HG03442 (cell line): Measurements from ENCODE around the gene UBE2J2.
A peak's percentile ranks its signal among the peaks of the same experiment; 100 is the strongest.
"Not testable (repeated sequence)": the region's sequence is repeated elsewhere in the genome, so short reads cannot be mapped to it uniquely, and the experiment has no call there.

ENCODE experiments used
- ATAC-seq: cut with Tn5 transposase; IDR thresholded peaks from one replicate; pipeline ENCODE4 v1.9.1; 2021; ENCODE audit warnings: mild to moderate bottlenecking, moderate library complexity; ENCODE audit not compliant: unreplicated experiment

UBE2J2 gene

DNA sequence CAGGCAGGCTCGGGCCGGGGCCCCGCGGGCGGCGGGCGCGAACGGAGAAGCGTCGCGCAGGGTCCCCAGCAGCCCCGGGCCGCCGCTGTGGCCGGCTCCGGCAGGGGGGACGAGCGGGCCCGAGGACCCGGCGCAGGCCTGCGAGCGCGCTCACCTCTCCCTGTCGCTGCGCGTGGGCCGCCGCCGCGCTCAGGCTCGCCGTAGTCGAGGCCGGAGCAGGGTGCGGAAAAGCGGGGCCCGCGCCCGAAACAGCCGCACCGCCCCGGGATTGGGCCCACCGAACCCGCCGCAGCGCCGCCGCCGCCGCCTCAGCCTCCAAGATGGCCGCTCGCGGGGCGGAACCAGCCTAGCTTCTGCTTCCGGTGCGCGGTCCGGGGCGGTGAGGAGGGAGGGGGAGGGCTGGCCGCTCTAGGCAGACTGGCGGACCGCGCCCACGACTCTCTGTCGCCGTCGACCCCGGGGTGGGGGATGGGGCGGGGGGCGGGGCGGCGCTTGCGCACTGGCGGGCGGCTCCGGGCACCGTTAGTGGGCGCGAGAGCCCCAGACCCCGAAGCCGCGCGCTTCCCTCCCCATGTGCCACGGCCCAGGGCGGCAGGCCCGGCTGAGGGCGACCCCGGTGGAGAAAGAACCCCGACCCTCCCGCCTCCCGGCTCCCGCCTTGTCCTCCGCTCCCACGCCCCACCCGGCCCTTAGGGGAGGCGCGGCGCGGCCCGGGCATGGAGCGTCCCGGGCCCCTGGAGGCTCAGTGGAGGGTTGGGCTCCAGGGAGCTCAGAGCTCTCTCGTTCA lies at the start of gene UBE2J2:
Gene UBE2J2, minus strand, starts transcription at position 343 of the 787 bp plus-strand sequence. CDS start 5,862 bp downstream, outside the sequence.
- peak; percentile 81 for ATAC-seq

DNA sequence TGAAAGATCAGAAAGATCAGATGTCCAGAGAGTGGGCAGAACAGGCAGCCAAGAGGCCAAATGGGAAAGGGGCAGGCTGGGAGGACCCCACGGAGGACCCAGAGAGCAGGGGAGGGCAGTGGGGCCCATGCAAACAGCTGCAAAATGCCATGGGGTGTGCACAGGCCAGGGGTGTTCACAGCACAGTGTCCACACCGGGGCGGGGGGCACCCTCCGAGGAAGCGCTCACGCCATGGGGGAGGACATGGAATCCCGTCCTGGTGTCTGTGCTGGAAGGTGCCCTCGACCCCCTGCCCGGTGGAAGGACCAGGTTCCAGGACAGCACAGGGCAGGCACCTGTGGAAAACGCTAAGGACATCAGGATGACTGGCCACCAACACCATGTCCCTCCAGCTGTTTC lies 49.3 kb upstream of the UBE2J2 start:
- ATAC-seq = no peak

DNA sequence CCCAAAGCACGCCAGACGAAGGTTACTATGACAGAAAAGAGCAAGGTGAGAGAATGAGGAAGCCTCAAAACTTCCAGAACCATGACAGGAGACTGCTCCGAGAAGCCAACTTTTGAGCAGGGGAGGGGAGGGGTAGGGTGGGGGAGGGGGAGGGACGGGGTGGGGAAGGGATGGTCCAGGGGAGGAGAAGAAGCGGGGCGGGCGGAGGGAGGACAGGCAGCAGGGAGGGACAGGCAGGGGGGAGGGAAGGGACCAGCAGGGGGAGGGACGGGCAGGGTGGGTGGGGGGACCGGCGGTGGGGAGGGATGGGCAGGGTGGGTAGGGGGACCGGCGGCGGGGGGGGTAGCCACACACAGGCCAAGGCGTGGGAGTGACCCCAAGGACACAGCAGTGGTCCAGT lies 48.8 kb upstream of the UBE2J2 start:
- no peak for ATAC-seq

DNA sequence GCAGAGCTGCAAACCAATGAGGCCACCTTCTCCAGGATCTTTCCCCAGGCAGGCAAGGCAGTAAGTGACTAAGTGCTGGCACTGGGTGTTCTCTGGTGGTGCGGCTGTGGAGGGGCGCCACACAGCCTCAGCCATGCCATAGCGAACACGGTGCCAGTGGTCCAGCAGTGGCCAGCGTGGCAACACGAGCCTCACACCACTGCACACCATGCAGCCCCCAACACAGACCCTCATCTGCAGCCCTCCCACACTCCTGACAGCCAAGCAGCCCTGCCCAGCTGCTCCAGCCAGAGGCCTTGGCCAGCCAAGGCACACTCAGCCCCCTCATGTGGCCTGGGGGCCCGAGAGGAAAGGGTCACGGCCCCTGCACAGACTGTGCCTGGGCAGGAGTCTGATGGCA lies 47.8 kb upstream of the UBE2J2 start:
- ATAC-seq = no peak

DNA sequence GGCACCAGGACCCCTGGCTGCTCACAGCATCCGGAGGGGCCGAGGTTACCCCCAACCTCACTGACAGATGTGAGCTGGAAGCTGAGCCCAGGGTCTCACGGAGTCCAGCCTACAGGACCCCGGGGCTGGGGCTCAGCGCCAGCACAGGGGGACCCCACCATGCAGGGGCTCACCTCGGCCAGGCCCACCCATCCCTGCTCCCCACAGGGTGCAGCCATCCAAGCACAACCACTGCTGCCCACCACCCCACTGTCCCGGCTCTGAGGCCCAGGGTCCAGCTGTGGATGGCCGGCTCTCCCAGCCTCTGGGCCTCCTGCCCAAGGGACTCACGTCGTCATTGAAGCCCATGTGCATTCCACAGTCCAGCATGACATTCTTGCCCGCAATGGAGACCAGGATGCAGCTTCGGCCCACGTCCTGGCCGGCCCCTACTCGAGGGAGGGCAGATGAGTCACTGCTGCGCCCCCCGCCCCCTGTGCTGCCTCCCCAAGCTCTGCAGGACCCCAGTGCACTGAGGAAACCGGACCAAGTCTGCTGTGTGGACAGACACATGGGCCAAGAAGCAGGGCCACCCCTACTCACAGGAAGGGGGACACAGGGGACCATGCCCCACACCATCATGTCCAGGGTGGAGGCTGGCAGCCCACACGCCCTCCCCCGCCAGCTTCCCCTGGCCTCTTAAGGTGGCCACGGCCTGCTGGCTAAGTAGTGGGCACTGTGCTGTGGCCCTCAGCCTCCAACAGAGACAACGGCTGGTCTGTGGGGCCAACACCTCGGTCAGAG lies 47.2 kb upstream of the UBE2J2 start:
- ATAC-seq = no peak

DNA sequence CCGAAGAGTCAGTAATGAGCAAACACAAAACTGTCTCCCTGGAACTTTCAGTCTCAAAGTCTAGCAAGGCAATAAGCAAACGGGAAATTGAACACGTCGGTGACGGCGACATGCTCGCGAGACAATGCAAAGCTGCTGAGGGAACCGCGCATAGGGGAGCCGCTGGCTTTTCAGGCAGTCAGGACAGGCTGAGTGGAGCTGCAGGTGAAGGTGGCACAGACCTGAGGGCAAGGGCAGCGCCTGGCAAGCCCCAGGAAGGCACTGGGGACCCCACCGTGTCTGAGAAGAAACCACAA lies 45.9 kb upstream of the UBE2J2 start:
- no peak for ATAC-seq

DNA sequence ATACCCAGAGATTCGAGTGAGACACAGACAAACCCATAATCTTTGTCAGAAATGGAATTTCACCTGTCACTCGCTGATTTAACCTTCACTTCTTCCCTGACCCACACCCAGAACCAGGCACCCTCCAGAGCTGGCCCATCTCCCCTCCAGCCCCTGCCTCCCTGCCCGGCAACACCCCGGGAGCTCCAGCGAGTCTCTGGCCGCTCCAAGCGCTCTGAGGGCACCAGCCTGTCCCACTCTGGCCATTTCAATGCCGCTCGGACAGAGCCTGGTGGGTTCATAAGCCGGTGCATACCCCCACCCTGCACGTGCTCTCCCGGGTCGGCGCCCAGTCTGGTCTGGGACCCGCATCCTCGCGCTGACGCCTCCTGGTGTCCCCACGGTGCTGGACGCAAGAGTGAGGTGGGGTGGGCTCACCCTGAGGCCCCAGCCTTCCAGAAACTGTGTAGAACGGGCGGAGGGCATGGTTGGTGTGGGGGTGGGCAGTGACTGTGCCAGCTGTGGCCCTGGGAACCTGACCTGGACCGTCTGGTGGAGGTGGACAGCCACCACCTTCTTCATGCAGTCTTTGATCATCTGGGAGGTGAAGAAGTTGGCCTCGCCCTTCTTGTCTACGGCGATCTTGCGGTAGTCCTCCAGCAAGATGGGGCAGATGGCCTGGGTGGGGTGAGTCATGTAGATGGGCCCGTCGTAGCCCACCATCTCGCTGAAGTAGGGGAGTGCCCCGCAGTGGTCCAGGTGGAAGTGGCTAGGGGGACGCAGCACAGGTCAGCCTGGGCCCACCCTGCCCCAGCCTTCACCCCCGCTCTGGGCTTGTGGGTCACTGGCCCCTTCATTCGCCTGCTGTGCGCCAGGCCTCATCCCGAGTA lies 45.4 kb upstream of the UBE2J2 start:
- ATAC-seq = no peak

DNA sequence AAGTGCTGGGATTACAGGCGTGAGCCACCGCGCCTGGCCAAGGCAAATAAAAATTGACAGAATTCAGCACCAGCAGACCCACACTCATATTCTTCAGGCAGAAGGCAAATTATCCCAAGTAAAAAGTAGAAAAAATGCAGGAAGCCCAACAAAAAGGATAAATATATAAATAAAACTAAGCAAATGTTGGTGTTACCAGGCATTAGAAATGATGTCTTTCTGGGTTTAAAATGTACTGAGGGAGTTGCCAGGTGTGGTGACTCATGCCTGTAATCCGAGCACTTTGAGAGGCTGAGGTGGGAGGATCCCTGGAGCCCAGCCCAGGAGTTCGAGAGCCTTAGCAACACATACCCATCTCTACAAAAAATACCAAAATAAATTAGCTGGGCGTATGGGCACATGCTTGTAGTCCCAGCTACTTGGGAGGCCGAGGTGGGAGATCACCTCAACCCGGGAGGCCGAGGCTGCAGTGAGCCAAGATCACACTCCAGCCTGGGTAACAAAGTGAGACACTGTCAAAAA lies 44.5 kb upstream of the UBE2J2 start:
- no peak for ATAC-seq

DNA sequence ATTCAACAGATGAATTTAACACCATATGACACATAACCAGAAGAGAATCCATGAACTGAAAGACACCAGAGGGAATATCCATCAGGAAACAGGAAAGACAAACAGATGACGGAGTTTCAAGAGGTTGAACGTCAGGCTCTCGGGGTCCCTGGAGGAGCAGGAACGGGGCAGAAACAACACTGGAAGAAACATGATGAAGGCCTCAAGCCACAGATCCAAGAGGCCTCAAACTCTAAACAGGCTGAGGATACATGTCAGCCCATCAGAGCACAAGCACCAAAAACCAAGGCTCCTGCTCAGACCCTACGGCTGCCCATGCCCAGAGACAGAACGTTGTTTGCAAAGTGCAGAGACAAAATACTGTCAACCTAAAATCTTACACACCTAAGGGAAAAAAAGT lies 43.8 kb upstream of the UBE2J2 start:
- ATAC-seq = no peak

DNA sequence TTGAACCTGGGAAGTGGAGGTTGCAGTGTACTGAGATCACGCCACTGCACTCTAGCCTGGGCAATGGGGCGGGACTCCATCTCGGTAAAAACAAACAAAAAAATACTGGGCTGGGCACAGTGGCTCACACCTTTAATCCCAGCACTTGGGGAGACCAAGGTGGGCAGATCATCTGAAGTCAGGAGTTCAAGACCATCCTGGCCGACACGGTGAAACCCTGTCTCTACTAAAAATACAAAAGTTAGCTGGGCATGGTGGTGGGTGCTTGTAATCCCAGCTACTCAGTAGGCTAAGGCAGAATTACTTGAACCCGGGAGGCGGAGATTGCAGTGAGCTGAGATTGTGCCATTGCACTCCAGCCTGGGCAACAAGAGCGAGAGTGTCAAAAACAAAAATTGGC lies 42.5 kb upstream of the UBE2J2 start:
- ATAC-seq = not testable (repeated sequence)

DNA sequence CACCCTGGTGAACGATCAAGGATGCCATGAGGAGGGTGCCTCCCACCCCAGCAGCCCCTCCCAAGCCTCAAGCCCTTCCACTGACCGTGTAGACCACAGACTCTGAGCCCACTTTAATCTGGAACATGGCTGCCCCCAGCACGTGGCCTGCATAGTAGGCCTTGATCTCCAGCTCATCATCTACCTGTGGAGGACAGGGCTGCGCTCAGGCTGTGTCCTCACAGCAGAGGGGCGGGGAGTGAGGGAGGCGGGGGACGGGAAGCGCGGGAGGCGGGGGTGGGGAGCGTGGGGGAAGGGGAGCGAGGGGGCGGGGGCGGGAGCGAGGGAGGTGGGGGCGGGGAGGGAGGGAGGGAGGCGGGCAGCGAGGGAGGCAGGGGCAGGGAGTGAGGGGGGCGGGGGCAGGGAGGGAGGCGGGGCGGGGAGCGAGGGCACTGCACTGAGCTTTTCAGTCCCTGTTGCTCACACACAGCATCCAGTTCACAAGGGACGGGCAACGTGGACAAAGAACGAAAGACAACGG lies 41.8 kb upstream of the UBE2J2 start:
- ATAC-seq = no peak

DNA sequence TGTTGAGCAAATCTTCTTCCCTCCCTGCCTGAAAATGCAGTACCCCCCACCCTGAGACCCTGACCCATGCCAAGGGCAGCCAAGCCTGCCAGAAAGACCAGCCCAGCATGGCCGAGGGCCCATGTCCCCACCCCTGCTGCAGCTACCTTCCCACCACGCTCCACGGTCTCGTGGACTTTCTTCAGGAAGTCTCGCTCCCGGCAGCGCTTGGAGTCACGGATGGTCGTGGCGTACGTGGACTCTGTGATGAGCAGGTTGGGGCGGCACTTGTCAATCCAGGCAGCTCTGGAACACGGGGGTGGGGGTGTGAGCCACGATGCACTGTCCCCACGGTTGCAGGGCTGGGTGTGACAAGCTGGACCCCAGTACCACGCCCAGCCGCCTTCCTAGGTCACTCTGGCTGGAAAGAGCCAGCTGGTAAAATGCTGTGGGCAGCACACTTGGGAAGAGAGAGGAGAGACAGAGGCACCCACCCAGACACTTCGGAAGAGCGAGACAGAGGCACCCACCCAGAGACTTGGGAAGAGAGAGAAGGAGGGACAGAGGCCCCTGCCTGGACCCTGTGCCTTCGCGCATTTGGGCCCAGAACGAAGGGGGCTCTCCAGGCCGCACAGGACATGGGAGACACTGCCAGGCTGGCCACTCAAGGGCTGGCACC lies 41.2 kb upstream of the UBE2J2 start:
- no peak for ATAC-seq

DNA sequence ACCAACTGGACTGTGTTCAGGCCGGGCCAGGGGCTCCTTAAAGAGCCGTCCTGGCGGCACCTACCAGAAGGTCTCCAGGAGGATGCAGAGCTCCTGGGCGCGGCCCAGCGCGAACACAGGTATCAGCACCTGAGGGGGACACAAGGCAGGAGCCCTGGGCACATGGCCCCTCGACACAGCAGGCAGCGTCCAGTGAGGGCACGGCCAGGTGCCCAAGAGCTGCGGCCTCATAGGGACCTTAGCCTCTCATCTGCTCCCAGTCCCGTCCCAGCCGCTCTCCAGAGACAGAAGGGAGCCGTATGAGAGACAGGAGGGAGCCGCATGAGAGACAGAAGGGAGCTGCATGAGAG lies 40.6 kb upstream of the UBE2J2 start:
- ATAC-seq = no peak

DNA sequence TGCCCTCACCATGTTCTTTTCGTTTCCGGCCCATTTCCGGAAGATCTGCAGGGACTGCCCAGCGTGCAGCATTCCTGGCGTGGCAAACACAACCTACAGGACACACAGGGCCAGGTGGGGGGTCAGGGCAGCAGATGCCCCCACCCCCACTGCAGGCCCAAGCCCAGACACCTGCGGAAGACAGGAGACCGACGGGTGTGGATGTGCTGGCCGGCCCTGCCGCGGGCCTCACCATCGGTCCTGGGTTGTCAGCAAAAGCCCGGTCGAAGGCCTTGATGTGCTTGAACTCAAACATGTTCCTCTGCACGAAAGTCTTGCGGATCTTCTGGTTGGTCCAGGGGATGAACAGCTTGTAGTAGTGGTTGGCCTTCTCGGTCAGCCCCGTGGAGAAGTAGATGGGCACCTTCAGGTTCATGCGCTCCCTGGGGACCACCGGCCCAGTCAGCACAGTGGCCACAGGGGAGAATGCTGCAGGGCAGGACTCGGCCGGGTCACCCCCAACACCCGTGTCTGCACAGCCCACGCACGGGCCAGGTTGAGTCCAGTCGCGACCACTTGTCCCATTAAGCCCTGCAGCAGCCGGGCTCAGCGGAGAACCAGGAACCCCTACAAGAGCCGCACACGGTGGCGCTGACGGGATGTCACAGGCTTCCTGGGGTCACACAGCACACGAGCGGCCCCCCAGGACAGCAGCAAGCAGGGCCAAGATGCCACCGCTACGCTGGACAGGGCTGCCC lies 40.0 kb upstream of the UBE2J2 start:
- no peak for ATAC-seq

DNA sequence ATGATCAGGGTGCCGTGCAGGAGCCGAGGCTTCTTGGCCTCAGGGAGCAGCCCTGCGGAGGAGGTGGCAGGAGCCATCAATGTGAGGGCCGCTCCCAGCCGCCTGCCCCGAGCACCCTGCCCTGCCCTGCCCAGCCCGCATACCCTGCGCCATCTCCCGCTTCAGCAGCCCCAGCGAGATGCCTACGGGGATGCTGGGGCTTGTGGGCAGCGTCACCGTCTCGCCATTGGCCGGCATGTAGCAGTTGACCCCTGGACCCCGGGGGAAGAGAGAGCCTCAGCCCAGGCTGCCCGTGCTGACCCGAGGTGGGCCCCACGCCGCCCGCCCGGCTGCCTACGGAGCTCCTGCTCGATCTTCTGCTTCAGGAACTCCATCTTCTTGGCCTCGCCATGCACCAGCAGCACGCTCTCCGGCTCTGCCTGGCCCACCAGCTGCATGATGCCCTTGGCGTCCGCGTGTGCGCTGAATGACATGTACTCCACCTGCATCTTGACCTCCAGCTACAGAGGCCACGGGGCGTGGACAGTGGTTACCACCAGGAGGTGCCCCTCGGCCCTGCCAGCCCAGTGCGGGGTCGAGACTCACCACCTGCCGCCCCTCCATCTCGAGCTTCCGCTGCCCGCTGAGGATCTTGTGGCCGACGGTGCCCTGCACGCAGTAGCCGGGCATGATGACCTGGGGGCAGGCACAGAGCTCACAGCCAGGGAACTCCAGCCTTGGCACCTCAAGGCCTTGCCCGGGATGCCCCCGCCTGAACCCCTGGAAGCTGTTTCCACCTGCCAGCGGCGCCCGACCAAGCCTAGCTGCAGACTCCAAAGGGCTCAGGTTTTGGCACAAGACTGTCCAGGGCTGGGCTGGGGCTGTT lies 39.0 kb upstream of the UBE2J2 start:
- ATAC-seq = no peak

DNA sequence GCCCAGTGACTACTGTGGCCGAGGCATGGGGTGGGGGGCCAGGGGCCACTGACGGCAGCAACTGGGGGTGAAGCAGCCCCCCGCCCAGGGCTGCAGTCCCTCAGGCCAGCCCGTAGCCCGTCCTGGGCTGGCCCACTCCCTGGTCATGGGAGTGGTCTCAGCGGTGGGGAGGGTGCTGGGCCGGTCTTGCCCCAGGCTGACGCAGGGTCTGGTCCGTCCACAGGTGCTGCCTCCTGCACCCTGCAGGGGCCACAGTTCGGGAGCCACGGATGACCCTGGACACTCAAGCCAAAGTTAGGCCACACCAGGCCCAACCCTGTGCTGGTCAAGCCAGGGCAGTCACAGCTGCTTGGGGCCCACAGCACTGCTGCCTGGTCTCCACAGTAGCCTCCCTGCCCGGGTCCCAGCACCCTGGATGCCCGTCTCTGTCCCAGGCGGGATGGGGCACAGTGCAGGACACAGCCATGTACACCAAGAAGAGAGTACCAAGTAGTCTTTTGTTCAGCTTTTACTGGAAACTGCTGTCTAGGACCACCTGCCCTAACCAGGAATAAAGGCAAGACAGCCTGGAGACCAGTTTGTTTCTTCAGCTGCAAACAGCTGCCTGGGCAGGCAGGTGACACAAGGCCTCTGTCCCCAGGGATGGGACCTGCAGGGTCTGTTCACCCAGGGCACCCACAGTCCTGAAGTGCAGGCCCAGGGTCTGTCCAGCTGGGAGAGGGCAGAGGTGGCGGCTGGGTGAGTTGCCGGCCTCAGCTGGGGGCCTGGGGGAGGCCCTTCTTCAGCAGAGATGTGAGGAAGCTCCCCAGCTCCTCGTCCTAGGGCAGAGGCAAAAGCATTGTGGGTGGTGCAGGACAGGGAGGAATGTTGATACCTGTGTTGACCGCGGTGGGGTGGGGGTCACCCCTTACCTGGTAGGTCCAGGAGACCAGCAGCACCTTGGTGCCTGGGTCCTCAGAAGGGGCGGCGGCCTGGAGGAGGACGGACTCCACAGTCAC lies 37.8 kb upstream of the UBE2J2 start:
- no peak for ATAC-seq

DNA sequence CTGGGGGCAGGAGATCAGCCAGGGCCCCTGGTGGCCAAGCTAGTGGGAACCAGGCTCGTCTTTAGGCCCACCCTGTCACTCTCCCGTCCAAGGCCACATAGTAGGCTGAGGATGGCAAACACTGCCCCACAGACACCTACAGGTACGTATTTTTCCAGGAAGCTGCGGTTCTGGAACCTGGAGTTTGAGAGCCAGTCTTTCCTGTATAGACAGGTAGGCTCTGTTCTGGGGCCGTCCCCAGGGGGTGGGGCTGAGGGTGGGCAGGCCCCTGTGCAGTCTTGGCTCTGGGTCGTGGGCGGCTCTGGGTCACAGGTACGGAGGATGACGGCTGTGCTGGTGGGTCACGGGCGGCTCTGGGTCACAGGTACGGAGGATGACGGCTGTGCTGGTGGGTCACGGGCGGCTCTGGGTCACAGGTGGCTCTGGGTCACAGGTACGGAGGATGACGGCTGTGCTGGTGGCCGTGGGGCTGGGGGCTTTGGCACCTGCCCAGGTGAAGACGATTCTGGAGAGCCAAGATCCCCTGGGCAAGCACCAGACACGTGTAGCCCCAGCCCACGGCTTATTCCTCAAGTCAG lies 36.9 kb upstream of the UBE2J2 start:
- ATAC-seq = no peak

DNA sequence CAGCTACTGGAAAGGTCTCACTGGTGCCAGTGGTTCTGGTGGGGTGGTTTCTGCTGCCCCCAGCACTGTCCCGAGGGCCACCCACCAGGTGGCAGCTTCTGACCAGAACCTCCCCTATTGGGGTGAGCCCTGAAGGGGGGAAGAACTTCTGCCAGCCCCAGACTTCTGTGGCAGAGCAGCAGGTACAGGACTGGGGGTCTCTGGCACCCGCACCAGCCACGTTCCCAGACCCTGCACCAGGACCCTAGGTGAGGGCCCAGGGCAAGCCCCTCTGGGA lies 36.4 kb upstream of the UBE2J2 start:
- ATAC-seq = no peak
